K562 (cell line): ENCODE measurements around the gene TAS2R10. TPM values are rescaled to one million over a fixed set of nuclear protein-coding genes. Genes with fewer than 3 reads are reported as not detected.

Source experiments
- BACH1 ChIP-seq: fragments of 200-800 bp; sonication (Bioruptor generic); IDR thresholded peaks from 2 replicates; pipeline ENCODE4 v1.6.1; 2016; ENCODE audit warnings: missing genetic modification characterization, missing compliant biosample characterization
- CHCHD3 ChIP-seq: fragments of 250-450 bp; sonication (Bioruptor Pico); IDR thresholded peaks from 2 replicates; pipeline ENCODE4 v2.1.2; 2022; ENCODE audit warnings: mild to moderate bottlenecking
- MAFF ChIP-seq: IDR thresholded peaks from 2 replicates; pipeline ENCODE4 v1.6.1; 2012; ENCODE audit warnings: low read length, improper control_type of control experiment
- NFRKB ChIP-seq: fragments of 450-650 bp; IDR thresholded peaks from 2 replicates; pipeline ENCODE4 v1.6.1; 2016; ENCODE audit warnings: low read depth
- RBM39 ChIP-seq: fragments of 200-400 bp; formaldehyde crosslinking; optimal IDR thresholded peaks from 2 replicates; pipeline ENCODE3; 2018; ENCODE audit warnings: low read depth, low read length
- SAFB ChIP-seq: fragments of 200-400 bp; formaldehyde crosslinking; IDR thresholded peaks from 2 replicates; pipeline ENCODE4 v1.6.1; 2017; ENCODE audit warnings: low read depth, low read length, borderline replicate concordance
- SUPT5H ChIP-seq: fragments of 450-650 bp; IDR thresholded peaks from 2 replicates; pipeline ENCODE4 v1.6.1; 2016
- ZNF347 ChIP-seq: fragments of 450-650 bp; formaldehyde crosslinking; IDR thresholded peaks from 2 replicates; pipeline ENCODE4 v1.4.0; 2020; ENCODE audit warnings: low read depth, mild to moderate bottlenecking, moderate library complexity
- polyA plus RNA-seq, 8 experiments: library from polyadenylated mRNA; depleted of rRNA in 4 of 8; stranded (reverse) in 5 of 8; unstranded in 3 of 8; fragments of >200 nt; fragmentation: Nextera tagmentation in 2 of 8; fragmentation: Illumina TruSeq in 1 of 8; extraction: Ambion mirVana in 2 of 8; extraction: Trizol in 1 of 8; gene quantifications; 2 replicates each; pipeline versions ENCODE4 v1.2.1 to v1.2.3, GENCODE V29; 2011 to 2014; ENCODE audit warnings: inconsistent platforms in 1 of 8, missing spikeins in 1 of 8
- total RNA-seq, 7 experiments: library from RNA; depleted of rRNA in 6 of 7; stranded (reverse); fragments of >200 nt in 6 of 7; fragmentation: Illumina TruSeq in 2 of 7; extraction: Trizol in 2 of 7; gene quantifications; 2 replicates each; pipeline versions ENCODE4 v1.2.1 to v1.2.3, GENCODE V29; 2011 to 2021; ENCODE audit warnings: low replicate concordance in 1 of 7
- TF ChIP-seq, protein P1 (sequence below): fragments of 200-800 bp; sonication (Bioruptor generic); IDR thresholded peaks from 2 replicates; pipeline ENCODE4 v1.6.1; 2017; ENCODE audit warnings: missing genetic modification characterization, missing compliant biosample characterization
- TF ChIP-seq, protein P2 (sequence below): fragments of 450-650 bp; formaldehyde crosslinking; IDR thresholded peaks from 2 replicates; pipeline ENCODE4 v1.4.0; 2020; ENCODE audit warnings: mild to moderate bottlenecking
- TF ChIP-seq, protein P3 (sequence below): sonication (generic); formaldehyde crosslinking; IDR thresholded peaks from 2 replicates; pipeline ENCODE4 v1.9.0; 2022; ENCODE audit warnings: mild to moderate bottlenecking, missing genetic modification reagents

Gene TAS2R10
- total and polyA plus RNA-seq, 9 of the 15 experiments (the other 6 are each of a cell fraction or from before 2014, with no cell fraction given) = 0.22 to 0.51 TPM; not detected in 7

DNA sequence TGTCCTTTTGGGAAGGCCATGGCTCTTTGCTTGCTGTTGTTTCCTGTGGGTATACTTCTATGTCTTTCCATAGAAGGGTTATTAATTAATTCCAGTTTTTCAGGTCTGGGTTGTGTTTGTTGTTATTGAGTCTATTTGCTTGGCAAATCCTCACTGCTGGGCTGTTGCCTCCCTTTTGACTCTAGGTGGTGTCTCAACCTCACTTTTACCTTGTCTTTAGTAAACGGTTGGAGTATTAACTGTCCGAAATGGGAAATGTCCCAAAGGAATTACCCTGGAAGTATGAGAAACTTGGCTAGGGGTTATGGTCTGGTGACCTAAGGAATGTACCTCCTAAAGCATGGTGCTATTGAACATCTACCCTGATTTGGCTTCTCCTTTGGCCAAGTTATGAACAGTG lies 41.2 kb upstream of the TAS2R10 start (continued):
- TF ChIP-seq, protein P1, sequence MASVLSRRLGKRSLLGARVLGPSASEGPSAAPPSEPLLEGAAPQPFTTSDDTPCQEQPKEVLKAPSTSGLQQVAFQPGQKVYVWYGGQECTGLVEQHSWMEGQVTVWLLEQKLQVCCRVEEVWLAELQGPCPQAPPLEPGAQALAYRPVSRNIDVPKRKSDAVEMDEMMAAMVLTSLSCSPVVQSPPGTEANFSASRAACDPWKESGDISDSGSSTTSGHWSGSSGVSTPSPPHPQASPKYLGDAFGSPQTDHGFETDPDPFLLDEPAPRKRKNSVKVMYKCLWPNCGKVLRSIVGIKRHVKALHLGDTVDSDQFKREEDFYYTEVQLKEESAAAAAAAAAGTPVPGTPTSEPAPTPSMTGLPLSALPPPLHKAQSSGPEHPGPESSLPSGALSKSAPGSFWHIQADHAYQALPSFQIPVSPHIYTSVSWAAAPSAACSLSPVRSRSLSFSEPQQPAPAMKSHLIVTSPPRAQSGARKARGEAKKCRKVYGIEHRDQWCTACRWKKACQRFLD (CRISPR knock-in tag) = no peak
- no peak for TF ChIP-seq SUPT5H
- TF ChIP-seq, protein P2, sequence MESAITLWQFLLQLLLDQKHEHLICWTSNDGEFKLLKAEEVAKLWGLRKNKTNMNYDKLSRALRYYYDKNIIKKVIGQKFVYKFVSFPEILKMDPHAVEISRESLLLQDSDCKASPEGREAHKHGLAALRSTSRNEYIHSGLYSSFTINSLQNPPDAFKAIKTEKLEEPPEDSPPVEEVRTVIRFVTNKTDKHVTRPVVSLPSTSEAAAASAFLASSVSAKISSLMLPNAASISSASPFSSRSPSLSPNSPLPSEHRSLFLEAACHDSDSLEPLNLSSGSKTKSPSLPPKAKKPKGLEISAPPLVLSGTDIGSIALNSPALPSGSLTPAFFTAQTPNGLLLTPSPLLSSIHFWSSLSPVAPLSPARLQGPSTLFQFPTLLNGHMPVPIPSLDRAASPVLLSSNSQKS (CRISPR knock-in tag) = no peak
- no peak for TF ChIP-seq MAFF
- TF ChIP-seq ZNF347 (CRISPR knock-in tag) = no peak
- TF ChIP-seq, protein P3, sequence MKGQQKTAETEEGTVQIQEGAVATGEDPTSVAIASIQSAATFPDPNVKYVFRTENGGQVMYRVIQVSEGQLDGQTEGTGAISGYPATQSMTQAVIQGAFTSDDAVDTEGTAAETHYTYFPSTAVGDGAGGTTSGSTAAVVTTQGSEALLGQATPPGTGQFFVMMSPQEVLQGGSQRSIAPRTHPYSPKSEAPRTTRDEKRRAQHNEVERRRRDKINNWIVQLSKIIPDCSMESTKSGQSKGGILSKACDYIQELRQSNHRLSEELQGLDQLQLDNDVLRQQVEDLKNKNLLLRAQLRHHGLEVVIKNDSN = no peak
- TF ChIP-seq CHCHD3 (CRISPR knock-in tag) = no peak
- no peak for TF ChIP-seq NFRKB
- no peak for TF ChIP-seq SAFB
- no peak for TF ChIP-seq RBM39
- no peak for TF ChIP-seq BACH1 (tag)
